Activated CD8-positive, alpha-beta T cell treated with anti-CD3 and anti-CD28 coated beads, Interleukin-2, amount 10 ng/mL, durations not matched to agents 7 days and 5 days (primary cell): ENCODE data around the gene SLX9. TPM values are rescaled to one million over a fixed set of nuclear protein-coding genes. Genes with fewer than 3 reads are reported as not detected.

Experiments used
- ATAC-seq: fragments of 150-1000 bp; cut with Tn5 transposase; one replicate; pipeline ENCODE4 v1.10.0; 2021; ENCODE audit warnings: moderate library complexity
- CTCF ChIA-PET: fragments of 350-600 bp; sonication (Branson Sonifier 250); formaldehyde crosslinking; loops from one replicate; lab custom pipeline; 2021; ENCODE audit warnings: antibody characterized with exemption; lab: Charles Lee
- POLR2A ChIA-PET: fragments of 350-600 bp; sonication (Branson Sonifier 250); formaldehyde crosslinking; loops from one replicate; lab custom pipeline; 2021; ENCODE audit warnings: antibody characterized with exemption; lab: Charles Lee
- DNase-seq: peaks from one replicate; pipeline ENCODE4 v3.0.0-alpha.2; 2020
- H3K27ac Mint-ChIP-seq: one replicate; pipeline ENCODE4 v1.8.0; 2021; ENCODE audit warnings: mild to moderate bottlenecking, mixed read lengths
- H3K27me3 Mint-ChIP-seq: one replicate; pipeline ENCODE4 v1.8.0; 2021; ENCODE audit warnings: low read depth, mixed read lengths
- H3K36me3 Mint-ChIP-seq: one replicate; pipeline ENCODE4 v1.8.0; 2021; ENCODE audit warnings: low read depth, mixed read lengths
- H3K4me1 Mint-ChIP-seq: one replicate; pipeline ENCODE4 v1.8.0; 2021; ENCODE audit warnings: low read depth, mixed read lengths
- H3K4me3 Mint-ChIP-seq: one replicate; pipeline ENCODE4 v1.8.0; 2021; ENCODE audit warnings: mild to moderate bottlenecking, mixed read lengths
- H3K9me3 Mint-ChIP-seq: one replicate; pipeline ENCODE4 v1.8.0; 2022; ENCODE audit warnings: mixed read lengths; ENCODE audit not compliant: insufficient read depth
- total RNA-seq, 2 experiments: library from RNA; stranded (reverse); gene quantifications; one replicate each; pipeline ENCODE4 v1.2.3, GENCODE V29; 2021

The SLX9 gene
- total RNA-seq, 2 experiments from 2014 or later, result 56.6 to 60.4 TPM

DNA sequence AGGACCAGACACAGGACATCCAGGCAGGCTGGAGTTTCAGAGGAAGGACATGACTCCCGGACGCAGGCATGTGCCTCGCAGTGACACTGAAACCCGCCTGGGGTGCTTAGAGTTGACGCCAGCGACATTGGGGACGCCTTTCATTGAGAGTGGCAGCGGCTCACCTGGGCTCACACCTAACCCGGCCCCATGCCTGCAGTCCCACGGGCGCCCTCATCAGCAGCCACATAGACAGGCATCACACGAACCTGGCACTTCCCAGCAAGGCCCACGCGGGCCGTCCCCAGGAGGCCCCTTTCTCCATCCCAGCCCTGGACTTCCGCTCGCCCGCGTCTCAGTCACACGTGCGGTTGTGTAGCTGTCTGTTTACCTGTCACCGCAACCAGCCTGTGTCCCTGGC, 36.1 kb upstream of the SLX9 start:
- H3K27ac Mint-ChIP-seq, result no peak overlapping the region
- H3K4me1 Mint-ChIP-seq, result peaks cover 11% of the 10 kb centered on the region

DNA sequence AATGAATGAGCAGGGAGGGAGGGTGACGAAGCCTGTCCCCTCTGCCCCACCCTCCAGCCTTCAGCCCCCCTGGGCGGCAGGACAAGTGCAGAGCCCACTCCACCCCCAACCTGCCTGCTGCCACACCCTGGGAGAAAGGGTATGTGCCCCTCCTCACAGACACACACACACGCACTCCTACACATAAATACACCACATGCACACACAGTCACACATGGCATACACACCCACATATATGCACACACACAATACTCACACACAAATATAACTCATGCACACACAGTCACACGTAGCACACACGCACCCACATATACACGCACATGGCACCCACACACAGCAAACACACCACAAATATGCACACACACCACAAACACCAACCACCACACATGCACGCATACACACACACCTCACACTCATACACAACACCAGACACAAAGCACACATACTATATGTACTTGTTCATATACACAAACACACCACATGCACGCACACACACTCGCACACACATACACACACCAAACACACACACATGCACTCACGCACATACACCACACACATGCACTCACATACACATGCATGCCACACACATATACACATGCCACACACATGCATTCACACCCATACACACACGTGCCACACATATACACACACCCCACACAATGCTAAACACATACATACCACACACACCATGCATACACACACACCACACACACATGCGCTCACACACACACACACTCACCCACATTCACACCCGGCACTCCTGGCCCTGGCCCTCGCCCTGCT, 35.5 kb upstream of the SLX9 start:
- Mint-ChIP-seq H3K27ac (peak overlapping the region; percentile 7), H3K36me3 (peaks cover 70% of the 10 kb centered on the region), H3K4me3 (no peak overlapping the region), H3K4me1 (peaks cover 17% of the 10 kb centered on the region), H3K9me3 (no peaks in the 10 kb centered on the region), H3K27me3 (no peaks in the 10 kb centered on the region)
- ChIA-PET POLR2A (no interaction called here), CTCF (no interaction called here)
- ATAC-seq (no peak), DNase-seq (no peak)

More for the DNA sequence above, 36.1 kb upstream of the SLX9 start:
- no peak for ATAC-seq
- Mint-ChIP-seq H3K27me3 (no peaks in the 10 kb centered on the region), H3K9me3 (no peaks in the 10 kb centered on the region), H3K4me3 (no peak overlapping the region), H3K36me3 (peaks cover 67% of the 10 kb centered on the region)
- no peak for DNase-seq
- ChIA-PET CTCF (no interaction called here), POLR2A (no interaction called here)

DNA sequence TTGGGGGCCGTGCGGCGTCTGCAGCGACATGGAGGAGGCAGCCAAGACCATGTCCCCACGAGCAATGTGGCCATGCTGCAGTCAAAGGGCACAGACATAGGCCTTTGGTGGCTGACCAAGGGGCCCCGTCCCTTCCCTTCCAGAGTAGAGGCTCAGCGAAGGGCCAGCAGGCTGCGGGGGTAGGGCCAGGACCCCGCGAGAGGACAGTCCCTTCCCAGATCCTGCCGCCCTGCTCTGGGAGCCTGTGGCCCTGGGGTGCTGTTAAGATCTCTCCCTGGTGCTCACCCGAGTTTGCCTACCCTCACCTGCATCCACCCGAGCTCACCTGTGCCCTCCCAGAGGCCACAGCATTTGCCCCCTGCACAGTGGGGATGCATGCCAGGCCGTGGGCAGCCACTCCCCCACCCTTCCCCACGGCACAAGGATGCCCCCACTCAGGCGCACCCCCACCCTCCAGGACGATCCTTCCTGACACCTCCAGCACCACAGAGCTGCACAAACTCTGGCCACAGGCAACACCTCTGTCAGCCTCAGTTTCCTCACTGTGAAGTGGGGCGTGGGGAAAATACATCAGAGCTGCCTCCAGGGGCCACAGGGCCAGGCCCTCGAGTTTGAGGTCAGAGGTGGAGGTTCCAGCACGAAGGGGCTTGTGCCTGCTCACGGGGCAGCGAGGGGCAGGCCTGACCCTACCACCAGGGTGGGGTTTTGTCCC, 34.7 kb upstream of the SLX9 start:
- Mint-ChIP-seq H3K4me1 (peaks cover 26% of the 10 kb centered on the region), H3K36me3 (peaks cover 74% of the 10 kb centered on the region), H3K27me3 (no peaks in the 10 kb centered on the region), H3K4me3 (no peak overlapping the region), H3K9me3 (no peaks in the 10 kb centered on the region), H3K27ac (no peak overlapping the region)
- ATAC-seq (no peak), DNase-seq (no peak)
- POLR2A ChIA-PET, result interaction anchor here (1.1 kb wide), 1 partner anchor 14 kb away, joined by 3 read pairs; no protein-coding TSS in a partner anchor
- CTCF ChIA-PET, result no interaction called here

DNA sequence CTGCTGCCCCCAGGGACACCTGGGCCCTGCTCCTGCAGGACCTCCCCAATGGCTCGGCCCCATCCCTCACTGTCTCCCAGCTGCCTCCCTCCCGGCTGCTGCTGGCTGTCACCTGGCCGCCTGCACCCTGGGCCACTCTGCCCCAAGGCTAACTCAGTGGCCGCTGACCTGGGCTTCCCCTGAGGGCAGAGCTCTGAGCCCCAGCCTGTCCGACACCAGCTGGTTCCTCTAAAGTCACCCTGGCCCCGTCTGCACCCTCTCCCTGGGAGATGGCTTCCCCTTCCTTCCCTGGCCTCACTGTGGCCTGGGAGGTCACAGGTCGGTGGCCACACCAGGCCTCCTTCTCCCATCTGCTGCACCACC, 34.1 kb upstream of the SLX9 start:
- ATAC-seq (no peak), DNase-seq (no peak)
- Mint-ChIP-seq H3K36me3 (peaks cover 73% of the 10 kb centered on the region), H3K9me3 (no peaks in the 10 kb centered on the region), H3K27ac (no peak overlapping the region), H3K27me3 (no peaks in the 10 kb centered on the region), H3K4me1 (peaks cover 30% of the 10 kb centered on the region), H3K4me3 (no peak overlapping the region)
- CTCF ChIA-PET, result no interaction called here
- POLR2A ChIA-PET, result interaction anchor here (0.6 to 1.1 kb wide), 2 partner anchors 13 to 206 kb away, joined by 3 read pairs; no protein-coding TSS in a partner anchor

DNA sequence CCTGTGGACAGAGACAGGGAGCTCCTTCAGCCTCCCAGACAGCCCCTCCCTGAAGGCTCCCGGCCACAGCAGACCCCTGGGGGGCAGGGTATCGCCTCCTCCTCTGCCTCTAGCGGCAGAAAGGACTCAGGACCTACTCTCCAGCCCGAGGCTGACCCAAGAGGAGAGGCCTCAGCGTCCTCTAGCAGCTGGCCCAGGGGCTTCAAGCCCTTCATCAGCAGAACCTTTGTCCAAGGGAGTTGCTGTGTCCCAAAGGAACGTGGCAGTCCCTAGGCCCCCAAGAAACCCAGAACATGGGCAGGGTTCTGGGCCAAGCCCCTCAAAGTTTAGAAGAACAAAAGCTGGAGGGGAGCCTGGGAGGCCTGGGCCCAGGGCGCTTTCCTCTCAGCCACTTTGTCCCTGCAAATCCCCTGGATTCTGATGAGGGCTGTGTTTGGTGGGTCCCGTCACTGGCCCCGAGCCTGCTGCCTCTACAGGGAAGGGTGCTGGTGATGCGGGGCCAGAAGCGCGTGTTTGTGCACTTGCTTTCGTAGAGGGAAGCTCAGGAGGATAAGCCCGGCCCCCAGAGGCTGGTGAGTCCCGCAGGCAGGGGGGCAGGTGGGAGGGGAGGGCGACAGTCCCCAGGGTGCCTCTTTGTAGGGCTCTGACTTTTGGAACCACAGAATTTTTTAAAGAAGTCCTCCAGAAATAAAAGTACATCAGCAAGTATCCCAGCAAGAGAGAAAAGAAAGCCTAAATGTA, 32.4 kb upstream of the SLX9 start:
- Mint-ChIP-seq H3K4me3 (no peak overlapping the region), H3K4me1 (peaks cover 47% of the 10 kb centered on the region), H3K27ac (peak overlapping the region; percentile 20), H3K36me3 (peaks cover 72% of the 10 kb centered on the region), H3K27me3 (no peaks in the 10 kb centered on the region), H3K9me3 (no peaks in the 10 kb centered on the region)
- CTCF ChIA-PET, result interaction anchor here (1.2 kb wide), 1 partner anchor 105 kb away, joined by 3 read pairs; the partner anchor contains the start of gene UBE2G2
- DNase-seq (no peak), ATAC-seq (no peak)
- POLR2A ChIA-PET, result interaction anchor here (1.0 to 1.1 kb wide), 2 partner anchors 11 to 32 kb away, joined by 3 read pairs; no protein-coding TSS in a partner anchor

- Mint-ChIP-seq H3K4me1 (peaks cover 52% of the 10 kb centered on the region), H3K36me3 (peaks cover 63% of the 10 kb centered on the region), H3K27me3 (no peaks in the 10 kb centered on the region), H3K9me3 (no peaks in the 10 kb centered on the region), H3K4me3 (no peak overlapping the region), H3K27ac (no peak overlapping the region)
- ATAC-seq (no peak), DNase-seq (no peak)
- CTCF ChIA-PET, result interaction anchor here (1.2 kb wide), 1 partner anchor 106 kb away, joined by 3 read pairs; the partner anchor contains the start of gene UBE2G2
- POLR2A ChIA-PET, result interaction anchor here (1.0 to 1.1 kb wide), 2 partner anchors 12 to 33 kb away, joined by 3 read pairs; no protein-coding TSS in a partner anchor
Observed at GRCh38 chr21:44907966-44908895, 31.6 kb upstream of the SLX9 start.

- Mint-ChIP-seq H3K4me3 (no peak overlapping the region), H3K4me1 (peaks cover 57% of the 10 kb centered on the region), H3K27ac (peak overlapping the region; percentile 18), H3K9me3 (no peaks in the 10 kb centered on the region), H3K27me3 (no peaks in the 10 kb centered on the region), H3K36me3 (peaks cover 56% of the 10 kb centered on the region)
- POLR2A ChIA-PET, result no interaction called here
- CTCF ChIA-PET, result no interaction called here
- no peak for ATAC-seq
- DNase-seq, result no peak
Observed at GRCh38 chr21:44908908-44909307, 30.9 kb upstream of the SLX9 start.

DNA sequence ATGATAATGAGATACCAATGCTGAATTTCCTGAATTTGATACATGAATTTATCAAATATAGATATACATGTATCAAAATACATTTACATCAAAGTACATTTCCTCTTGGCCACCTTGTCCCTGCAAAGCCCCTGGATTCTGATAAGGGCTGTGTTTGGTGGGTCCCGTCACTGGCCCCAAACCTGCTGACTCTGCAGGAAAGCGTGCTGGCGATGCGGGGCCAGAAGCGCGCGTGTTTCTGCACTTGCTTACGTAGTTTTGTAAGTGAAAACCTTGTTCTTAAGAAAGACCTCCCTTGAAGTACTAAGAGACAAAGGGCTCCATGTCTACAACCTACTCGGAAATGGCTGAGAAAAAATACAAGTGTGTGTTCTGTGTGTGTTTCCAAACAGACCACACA, 30.1 kb upstream of the SLX9 start:
- Mint-ChIP-seq H3K4me3 (no peak overlapping the region), H3K27ac (peak overlapping the region; percentile 43), H3K27me3 (no peaks in the 10 kb centered on the region), H3K4me1 (peaks cover 64% of the 10 kb centered on the region), H3K9me3 (no peaks in the 10 kb centered on the region), H3K36me3 (peaks cover 52% of the 10 kb centered on the region)
- CTCF ChIA-PET, result interaction anchor here (3.3 kb wide), 1 partner anchor 16 kb away, joined by 19 read pairs; no protein-coding TSS in a partner anchor
- POLR2A ChIA-PET, result no interaction called here
- ATAC-seq (no peak), DNase-seq (no peak)

- H3K27me3 Mint-ChIP-seq, result no peaks in the 10 kb centered on the region
- DNase-seq (no peak), ATAC-seq (no peak)
- H3K9me3 Mint-ChIP-seq, result no peaks in the 10 kb centered on the region
- H3K4me1 Mint-ChIP-seq, result peaks cover 72% of the 10 kb centered on the region
- CTCF ChIA-PET, result interaction anchor here (1.0 to 8.1 kb wide), 6 partner anchors 17 to 110 kb away, joined by 3 to 74 read pairs (median 14); no protein-coding TSS in a partner anchor
- H3K27ac Mint-ChIP-seq, result peak overlapping the region; percentile 80
- POLR2A ChIA-PET, result interaction anchor here (1.5 kb wide), 1 partner anchor 109 kb away, joined by 5 read pairs; the partner anchor contains the start of gene UBE2G2
- peak overlapping the region; percentile 73 for H3K4me3 Mint-ChIP-seq
- H3K36me3 Mint-ChIP-seq, result peaks cover 51% of the 10 kb centered on the region
Observed at GRCh38 chr21:44910229-44911067, 29.4 kb upstream of the SLX9 start.

DNA sequence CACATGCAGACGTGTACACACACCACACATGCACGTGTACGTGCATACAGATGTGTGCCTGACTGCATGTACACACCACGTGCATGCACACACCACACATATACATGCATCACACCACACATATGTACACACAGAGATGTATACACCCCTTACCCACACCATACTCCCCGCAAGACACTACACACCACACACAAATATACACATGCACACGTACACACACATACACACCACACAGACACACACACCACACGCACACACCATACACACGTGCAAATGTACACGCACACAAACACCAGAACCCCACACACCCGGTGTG, 28.8 kb upstream of the SLX9 start:
- ATAC-seq, result no peak

More for the DNA sequence above, 28.8 kb upstream of the SLX9 start:
- POLR2A ChIA-PET, result interaction anchor here (1.5 to 4.8 kb wide), 3 partner anchors 16 to 110 kb away, joined by 5 to 57 read pairs (median 9); partner anchors contain the start of gene UBE2G2
- H3K4me3 Mint-ChIP-seq, result peak overlapping the region; percentile 73
- H3K4me1 Mint-ChIP-seq, result peaks cover 77% of the 10 kb centered on the region
- H3K27ac Mint-ChIP-seq, result peak overlapping the region; percentile 80
- no peaks in the 10 kb centered on the region for H3K9me3 Mint-ChIP-seq
- CTCF ChIA-PET, result interaction anchor here (1.0 to 8.1 kb wide), 7 partner anchors 15 to 111 kb away, joined by 3 to 74 read pairs (median 8); no protein-coding TSS in a partner anchor
- peaks cover 51% of the 10 kb centered on the region for H3K36me3 Mint-ChIP-seq
- H3K27me3 Mint-ChIP-seq, result no peaks in the 10 kb centered on the region
- DNase-seq, result no peak
